Astrocyte (in vitro differentiated cells and primary cell): ENCODE data around the gene LDAH. TPM values are rescaled to one million over a fixed set of nuclear protein-coding genes. Genes with fewer than 3 reads are reported as not detected.

Experiments
- DNase-seq: peaks from one replicate; pipeline ENCODE4 v3.0.0-alpha.2; 2010; ENCODE audit warnings: low read depth
- FAIRE-seq: peaks from 2 replicates; lab custom pipeline; 2011; peaks lifted over from hg19 to GRCh38; lab: Jason Lieb, UNC
- H2AFZ ChIP-seq: 2 replicates; pipeline ENCODE4 v1.6.0; 2012; ENCODE audit warnings: low read depth, low read length, inconsistent platforms
- H3K27ac ChIP-seq: 2 replicates; pipeline ENCODE4 v1.5.1; 2011; ENCODE audit warnings: low read depth, low read length, inconsistent platforms
- H3K27me3 ChIP-seq: 2 replicates; pipeline ENCODE4 v1.6.0; 2011; ENCODE audit warnings: low read length, inconsistent platforms; ENCODE audit not compliant: insufficient read depth
- H3K36me3 ChIP-seq: 2 replicates; pipeline ENCODE4 v1.5.1; 2011; ENCODE audit warnings: low read length, inconsistent platforms; ENCODE audit not compliant: insufficient read depth
- H3K4me1 ChIP-seq: 2 replicates; pipeline ENCODE4 v1.5.1; 2011; ENCODE audit warnings: low read length, inconsistent platforms; ENCODE audit not compliant: insufficient read depth
- H3K4me2 ChIP-seq: 2 replicates; pipeline ENCODE4 v1.6.0; 2012; ENCODE audit warnings: low read length, inconsistent platforms
- H3K4me3 ChIP-seq: 2 replicates; pipeline ENCODE4 v1.5.1; 2011; ENCODE audit warnings: low read depth, mild to moderate bottlenecking, low read length, inconsistent platforms; ENCODE audit not compliant: insufficient read depth
- H3K79me2 ChIP-seq: 2 replicates; pipeline ENCODE4 v1.6.0; 2012; ENCODE audit warnings: mild to moderate bottlenecking, low read length, inconsistent platforms; ENCODE audit not compliant: insufficient read depth
- H3K9ac ChIP-seq: 2 replicates; pipeline ENCODE4 v1.6.0; 2012; ENCODE audit warnings: mild to moderate bottlenecking, low read length, inconsistent platforms
- H3K9me3 ChIP-seq: 2 replicates; pipeline ENCODE4 v1.5.1; 2012; ENCODE audit warnings: low read depth, mild to moderate bottlenecking, low read length, inconsistent platforms; ENCODE audit not compliant: insufficient read depth
- H4K20me1 ChIP-seq: 2 replicates; pipeline ENCODE4 v1.6.0; 2012; ENCODE audit warnings: low read length, inconsistent platforms; ENCODE audit not compliant: insufficient read depth
- H3K27ac Mint-ChIP-seq: one replicate; pipeline ENCODE4 v1.8.0; 2021; ENCODE audit warnings: mild to moderate bottlenecking, mixed read lengths; ENCODE audit not compliant: unreplicated experiment
- H3K27me3 Mint-ChIP-seq: one replicate; pipeline ENCODE4 v1.8.0; 2021; ENCODE audit warnings: low read depth, mixed read lengths; ENCODE audit not compliant: unreplicated experiment
- H3K36me3 Mint-ChIP-seq: one replicate; pipeline ENCODE4 v1.8.0; 2021; ENCODE audit warnings: low read depth, mixed read lengths; ENCODE audit not compliant: unreplicated experiment
- H3K4me1 Mint-ChIP-seq: one replicate; pipeline ENCODE4 v1.8.0; 2021; ENCODE audit warnings: low read depth, mixed read lengths; ENCODE audit not compliant: unreplicated experiment
- H3K4me3 Mint-ChIP-seq: one replicate; pipeline ENCODE4 v1.8.0; 2021; ENCODE audit warnings: mild to moderate bottlenecking, moderate library complexity, mixed read lengths; ENCODE audit not compliant: unreplicated experiment
- H3K9me3 Mint-ChIP-seq: one replicate; pipeline ENCODE4 v1.8.0; 2021; ENCODE audit warnings: mild to moderate bottlenecking, mixed read lengths; ENCODE audit not compliant: unreplicated experiment
- EZH2 ChIP-seq: IDR thresholded peaks from 2 replicates; pipeline ENCODE4 v1.6.1; 2012; ENCODE audit warnings: mild to moderate bottlenecking, low read length, inconsistent platforms; ENCODE audit not compliant: insufficient read depth
- total RNA-seq: library from RNA; stranded (reverse); gene quantifications from 2 replicates; pipeline ENCODE4 v1.2.1, GENCODE V29; 2021
- TF ChIP-seq, protein P1 (sequence below): IDR thresholded peaks from 2 replicates; pipeline ENCODE4 v1.5.1; 2011; ENCODE audit warnings: low read depth, mild to moderate bottlenecking, inconsistent platforms, low read length, moderate library complexity; ENCODE audit not compliant: insufficient read depth

LDAH gene
- total RNA-seq, 1 donor from 2014 or later, result 19.3 TPM

DNA sequence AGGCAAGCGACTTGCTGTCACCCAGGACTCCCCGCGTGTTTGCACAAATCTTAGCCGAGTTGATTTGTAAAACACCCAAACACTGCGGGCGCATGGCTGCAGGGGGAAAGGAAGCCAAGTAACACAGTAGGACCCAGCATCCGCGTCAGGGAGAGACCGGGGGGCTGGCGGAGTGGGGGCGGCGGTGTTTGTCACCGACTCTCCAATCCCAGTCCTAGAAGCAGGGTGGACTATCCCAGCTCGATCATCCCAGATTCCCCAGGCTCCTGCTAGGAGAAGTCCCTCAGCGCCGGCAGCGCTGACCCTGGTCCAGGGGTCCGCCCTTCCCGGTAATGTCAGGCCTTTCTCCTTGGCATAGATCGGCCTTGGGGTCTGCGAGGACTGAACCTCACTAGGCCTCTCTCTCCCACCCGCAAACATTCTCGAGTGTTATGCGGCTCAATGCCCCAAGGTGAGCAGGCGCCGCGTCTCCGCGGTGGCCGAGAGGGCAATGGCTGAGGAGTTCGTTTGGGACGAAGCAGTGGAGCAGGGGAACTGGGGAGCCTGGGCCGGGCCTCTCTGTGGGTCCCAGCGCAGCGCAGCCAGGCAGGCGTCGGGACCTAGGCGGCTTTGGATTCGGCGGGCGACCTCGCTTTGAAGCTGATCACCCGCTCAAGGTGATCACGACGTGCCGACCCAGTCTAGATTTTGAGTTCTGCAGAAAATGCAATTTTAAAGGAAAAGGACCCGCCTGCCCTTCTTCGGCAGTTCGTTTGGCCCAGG is 157.5 kb downstream of the LDAH start:
- H3K4me2 ChIP-seq, result peak overlapping the region; percentile 73
- H3K27me3 ChIP-seq, result peaks cover 84% of the 10 kb centered on the region
- peaks cover 5% of the 10 kb centered on the region for H3K4me1 Mint-ChIP-seq

DNA sequence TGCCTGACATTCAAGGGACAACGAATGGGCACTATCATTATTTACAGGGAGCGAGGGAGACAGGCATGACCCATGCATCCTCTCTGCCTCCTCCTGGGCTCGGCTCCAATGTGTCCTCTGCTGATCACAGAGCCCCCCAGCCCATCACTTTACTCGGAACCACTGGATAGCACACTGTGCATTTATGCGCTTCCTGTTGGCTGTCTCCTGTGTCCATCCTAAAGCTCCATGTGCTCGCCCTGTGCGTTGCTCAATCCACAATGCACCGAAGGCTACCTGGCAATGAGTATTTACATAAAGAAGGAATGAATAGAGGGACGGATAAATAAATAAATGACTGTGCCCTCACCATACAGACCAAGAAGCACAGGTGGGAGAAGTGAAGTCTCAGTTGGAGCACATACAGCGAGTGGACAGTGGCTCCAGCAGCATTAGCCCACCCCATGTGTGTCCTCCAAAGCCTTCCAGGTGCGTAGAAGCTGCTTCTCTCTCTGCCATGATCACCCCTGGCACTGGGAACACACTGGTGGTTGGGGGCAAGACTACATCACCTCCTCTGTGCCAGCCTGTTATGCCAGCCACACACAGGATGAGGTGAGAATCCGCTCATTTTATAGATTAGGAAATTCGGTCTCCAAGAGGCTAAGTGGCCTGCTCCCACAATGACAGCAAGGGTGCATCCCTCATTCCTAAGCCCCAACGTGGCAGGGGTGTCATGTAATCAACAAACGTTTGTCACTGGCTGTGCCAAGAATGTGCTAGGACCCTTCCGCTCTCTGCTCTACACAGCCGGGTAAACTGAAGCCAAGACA is 158.3 kb downstream of the LDAH start:
- H2AFZ ChIP-seq, result no peak overlapping the region
- H3K27ac Mint-ChIP-seq, result peak overlapping the region; percentile 66
- TF ChIP-seq, protein P1, sequence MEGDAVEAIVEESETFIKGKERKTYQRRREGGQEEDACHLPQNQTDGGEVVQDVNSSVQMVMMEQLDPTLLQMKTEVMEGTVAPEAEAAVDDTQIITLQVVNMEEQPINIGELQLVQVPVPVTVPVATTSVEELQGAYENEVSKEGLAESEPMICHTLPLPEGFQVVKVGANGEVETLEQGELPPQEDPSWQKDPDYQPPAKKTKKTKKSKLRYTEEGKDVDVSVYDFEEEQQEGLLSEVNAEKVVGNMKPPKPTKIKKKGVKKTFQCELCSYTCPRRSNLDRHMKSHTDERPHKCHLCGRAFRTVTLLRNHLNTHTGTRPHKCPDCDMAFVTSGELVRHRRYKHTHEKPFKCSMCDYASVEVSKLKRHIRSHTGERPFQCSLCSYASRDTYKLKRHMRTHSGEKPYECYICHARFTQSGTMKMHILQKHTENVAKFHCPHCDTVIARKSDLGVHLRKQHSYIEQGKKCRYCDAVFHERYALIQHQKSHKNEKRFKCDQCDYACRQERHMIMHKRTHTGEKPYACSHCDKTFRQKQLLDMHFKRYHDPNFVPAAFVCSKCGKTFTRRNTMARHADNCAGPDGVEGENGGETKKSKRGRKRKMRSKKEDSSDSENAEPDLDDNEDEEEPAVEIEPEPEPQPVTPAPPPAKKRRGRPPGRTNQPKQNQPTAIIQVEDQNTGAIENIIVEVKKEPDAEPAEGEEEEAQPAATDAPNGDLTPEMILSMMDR, result no peak
- TF ChIP-seq EZH2, result no peak

More for the DNA sequence above, 157.5 kb downstream of the LDAH start:
- no peak for DNase-seq
- Mint-ChIP-seq H3K27me3 (peaks cover 77% of the 10 kb centered on the region), H3K27ac (peak overlapping the region; percentile 66), H3K4me3 (peak overlapping the region; percentile 62), H3K9me3 (peaks cover 4% of the 10 kb centered on the region), H3K36me3 (no peaks in the 10 kb centered on the region)
- FAIRE-seq, result no peak
- H3K9ac ChIP-seq, result no peak overlapping the region
- peak overlapping the region; percentile 56 for H2AFZ ChIP-seq
- H3K4me3 ChIP-seq, result no peak overlapping the region
- H3K4me1 ChIP-seq, result peaks cover 6% of the 10 kb centered on the region
- TF ChIP-seq, protein P1, result no peak
- peak; percentile 90 for TF ChIP-seq EZH2
- no peaks in the 10 kb centered on the region for H3K9me3 ChIP-seq
- no peaks in the 10 kb centered on the region for H3K79me2 ChIP-seq
- peaks cover 16% of the 10 kb centered on the region for H4K20me1 ChIP-seq
- H3K27ac ChIP-seq, result no peak overlapping the region
- no peaks in the 10 kb centered on the region for H3K36me3 ChIP-seq

More for the DNA sequence above, 158.3 kb downstream of the LDAH start:
- no peak overlapping the region for H3K27ac ChIP-seq
- H3K4me3 ChIP-seq, result no peak overlapping the region
- no peak overlapping the region for H3K4me3 Mint-ChIP-seq
- FAIRE-seq, result no peak
- H3K4me1 ChIP-seq, result peaks cover 5% of the 10 kb centered on the region
- no peak overlapping the region for H3K9ac ChIP-seq
- H3K79me2 ChIP-seq, result no peaks in the 10 kb centered on the region
- peaks cover 16% of the 10 kb centered on the region for H4K20me1 ChIP-seq
- no peak for DNase-seq
- no peaks in the 10 kb centered on the region for H3K9me3 ChIP-seq
- peaks cover 81% of the 10 kb centered on the region for H3K27me3 Mint-ChIP-seq
- H3K36me3 Mint-ChIP-seq, result no peaks in the 10 kb centered on the region
- H3K36me3 ChIP-seq, result no peaks in the 10 kb centered on the region
- H3K27me3 ChIP-seq, result peaks cover 82% of the 10 kb centered on the region
- H3K4me1 Mint-ChIP-seq, result peaks cover 5% of the 10 kb centered on the region
- H3K4me2 ChIP-seq, result no peak overlapping the region
- H3K9me3 Mint-ChIP-seq, result peaks cover 4% of the 10 kb centered on the region
